GM18519 (cell line): ENCODE data around the gene RETREG1.
"Not testable (repeated sequence)": the region's sequence is repeated elsewhere in the genome, so short reads cannot be mapped to it uniquely, and the experiment has no call there.

Source experiments
- ATAC-seq: cut with Tn5 transposase; IDR thresholded peaks from one replicate; pipeline ENCODE4 v1.9.1; 2021; ENCODE audit warnings: mild to moderate bottlenecking, moderate library complexity; ENCODE audit not compliant: unreplicated experiment, low FRiP score

Gene RETREG1

DNA sequence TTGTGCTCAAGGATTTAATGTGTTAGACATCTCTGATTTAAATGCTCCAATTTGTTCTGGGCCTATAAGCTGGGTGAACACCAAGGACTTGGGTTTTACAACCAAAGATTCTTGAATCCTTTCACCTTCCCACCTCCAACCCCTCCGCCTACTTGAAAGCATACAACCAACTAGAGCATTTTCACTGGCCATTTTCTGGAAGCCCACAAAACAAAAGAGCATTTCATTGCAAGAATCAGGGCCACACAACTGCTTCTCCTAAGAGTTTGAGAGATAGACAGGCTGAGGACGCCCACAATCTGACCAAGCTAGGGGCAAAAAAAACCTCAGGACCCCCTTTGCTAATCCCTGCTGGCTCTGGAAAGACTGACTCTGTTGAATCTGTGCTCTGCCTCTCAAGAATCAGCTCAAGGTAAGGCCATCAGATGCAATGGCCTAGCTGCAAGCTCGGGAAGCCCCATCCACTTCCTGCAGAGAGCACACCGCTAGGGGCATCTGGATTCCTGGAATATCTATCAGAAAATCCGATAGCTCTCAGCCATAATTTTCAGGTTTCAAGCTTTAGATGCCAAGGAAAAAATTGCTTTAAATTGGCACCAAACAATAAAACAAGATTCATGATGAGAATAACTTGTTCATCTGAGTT, 57.7 kb downstream of the RETREG1 start:
- ATAC-seq: no peak

DNA sequence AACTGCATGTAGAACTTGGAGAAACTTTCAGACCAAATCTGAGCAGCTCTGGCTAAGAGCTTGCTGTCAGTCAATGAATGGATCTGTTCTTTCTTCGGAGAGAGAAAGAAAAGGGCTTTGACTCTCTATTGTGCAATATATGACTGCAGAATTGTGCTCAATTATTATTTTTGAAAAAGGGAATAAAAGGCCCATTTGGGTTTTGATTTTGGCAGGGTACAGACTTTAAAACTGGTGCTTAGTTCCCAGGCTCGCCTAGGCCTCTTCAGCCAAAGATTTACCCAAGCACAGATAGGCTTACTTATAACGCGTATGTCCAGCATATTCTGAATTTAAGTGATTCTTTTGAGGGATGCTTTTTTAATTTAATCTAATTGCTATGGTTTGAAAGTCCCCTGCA, 59.3 kb downstream of the RETREG1 start:
- ATAC-seq: no peak

DNA sequence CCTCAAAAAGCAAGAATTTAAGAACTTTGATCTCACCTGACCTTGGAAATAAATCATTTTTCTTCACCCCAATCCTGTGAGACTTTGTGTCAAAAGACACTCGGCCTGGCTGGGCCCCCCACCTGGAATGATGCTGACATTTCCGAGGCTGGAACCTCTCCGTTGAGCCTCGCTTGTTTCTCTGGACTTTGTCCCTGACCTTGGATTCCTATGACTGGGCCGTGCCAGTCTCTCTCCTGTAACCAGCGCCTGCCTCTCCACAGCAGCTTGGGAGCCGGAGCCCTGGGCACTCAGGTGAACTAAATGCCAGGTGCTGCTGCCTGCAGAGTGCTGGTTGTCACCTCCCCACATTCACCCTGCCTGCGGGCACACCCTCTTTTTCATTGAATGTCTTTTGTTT, 62.7 kb downstream of the RETREG1 start:
- ATAC-seq: no peak

DNA sequence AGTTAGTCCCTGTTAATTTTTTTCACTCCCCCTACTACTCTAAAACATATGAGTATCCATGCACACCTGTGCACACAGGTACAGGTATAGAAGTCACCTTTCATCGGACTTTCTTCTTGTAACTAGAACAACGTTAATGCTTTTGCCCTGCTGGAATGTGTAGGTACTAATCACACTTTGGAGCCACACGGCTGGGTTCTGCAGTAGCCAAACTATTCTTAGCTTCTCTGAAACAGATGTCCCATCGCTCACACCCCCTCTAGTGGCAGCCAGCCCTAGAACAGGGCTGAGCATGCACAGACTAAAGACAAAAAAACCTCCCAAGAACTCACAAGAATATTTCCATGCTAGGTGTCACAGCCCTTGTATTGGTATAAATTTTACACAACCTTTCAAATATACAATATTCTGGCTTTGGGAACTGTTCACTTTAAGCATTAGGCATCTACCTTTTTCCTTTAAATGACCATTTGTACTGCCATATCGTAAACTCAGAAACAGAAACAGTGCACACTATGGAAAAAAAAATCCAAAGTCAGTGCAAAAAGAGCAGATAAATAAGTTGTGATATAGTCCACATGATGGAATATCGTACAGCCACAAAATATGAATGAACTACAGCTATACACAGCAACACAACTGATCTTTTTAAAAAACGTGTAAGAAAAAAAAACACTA, 64.0 kb downstream of the RETREG1 start:
- peak; percentile 83 for ATAC-seq

DNA sequence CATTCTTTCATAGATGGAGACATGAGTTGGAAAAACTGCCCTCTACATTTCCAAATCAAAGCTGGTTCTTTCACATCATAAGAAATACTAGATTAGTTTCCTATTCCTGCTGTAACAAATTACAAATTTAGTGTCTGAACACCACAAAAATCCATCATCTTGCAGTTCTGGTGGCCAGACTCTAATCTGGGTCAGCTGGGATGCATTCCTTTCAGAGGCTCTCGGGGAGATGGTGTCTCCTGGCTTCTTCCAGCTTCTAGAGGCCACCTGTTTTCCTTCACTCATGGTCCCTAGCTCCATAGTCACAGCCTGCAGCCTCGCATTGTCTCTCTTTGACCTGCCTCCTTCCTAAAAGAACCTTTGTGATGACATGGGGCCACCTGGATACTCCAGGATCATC, 65.2 kb downstream of the RETREG1 start:
- ATAC-seq: no peak

DNA sequence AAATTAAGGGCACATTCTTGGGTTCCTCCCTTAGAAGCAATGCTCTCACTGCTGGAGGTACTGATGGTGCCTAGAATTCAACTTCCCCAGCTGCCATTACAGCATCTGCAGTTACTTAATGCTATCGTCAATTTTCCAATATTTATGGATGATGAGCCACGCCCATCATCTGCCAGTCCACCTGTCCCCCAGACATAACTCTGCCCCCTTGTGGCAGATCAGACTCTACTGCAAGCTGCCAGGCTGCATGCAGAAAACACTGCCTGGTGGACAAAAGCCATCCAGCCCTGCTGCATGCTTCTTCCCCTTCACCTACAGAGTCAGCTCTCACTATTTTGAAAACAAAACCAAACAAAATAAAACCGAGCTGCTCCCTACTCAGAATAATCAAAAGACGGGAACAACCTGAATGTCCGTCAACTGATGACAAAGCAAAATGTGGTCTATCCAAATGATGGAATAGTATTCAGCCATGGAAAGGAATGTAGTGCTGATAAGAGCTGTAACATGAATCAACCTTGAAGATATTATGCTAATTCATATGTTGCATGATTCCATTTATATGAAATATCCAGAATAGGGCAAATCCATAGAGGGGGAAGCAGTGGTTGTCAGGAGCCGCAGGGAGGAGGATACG, 66.4 kb downstream of the RETREG1 start:
- ATAC-seq: peak; percentile 78

DNA sequence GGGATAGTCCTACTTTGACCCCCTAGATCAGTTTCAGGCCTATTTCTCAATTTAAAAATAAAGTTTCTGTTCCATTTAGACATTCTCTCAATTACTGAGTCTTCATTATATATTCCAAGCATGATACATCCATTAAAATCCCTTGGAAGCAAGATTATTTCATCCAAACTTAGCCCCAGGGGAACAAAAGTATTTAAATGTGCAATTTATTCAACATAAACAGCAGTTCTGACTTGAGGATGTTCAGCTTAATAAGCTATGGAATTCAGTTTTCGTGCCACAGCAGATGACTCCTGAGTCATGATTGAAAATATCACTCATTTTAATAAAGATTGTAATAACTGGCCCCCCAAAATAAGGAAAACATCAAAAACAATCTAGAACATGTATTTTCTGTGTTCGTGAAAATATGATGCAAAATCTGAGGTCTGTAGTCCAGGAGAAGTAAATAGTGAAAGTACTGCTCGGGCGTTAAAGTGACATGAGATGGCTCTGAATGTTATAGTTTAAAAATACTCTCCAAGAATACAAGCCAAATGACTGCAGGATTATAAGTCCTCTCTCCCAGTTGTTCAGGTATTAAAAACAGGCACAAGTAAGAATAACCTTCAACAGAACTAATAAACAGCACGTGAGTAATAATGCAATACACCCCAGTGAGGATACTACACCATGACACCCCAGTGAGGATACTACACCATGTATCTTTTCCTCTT, 67.1 kb downstream of the RETREG1 start:
- ATAC-seq: no peak

DNA sequence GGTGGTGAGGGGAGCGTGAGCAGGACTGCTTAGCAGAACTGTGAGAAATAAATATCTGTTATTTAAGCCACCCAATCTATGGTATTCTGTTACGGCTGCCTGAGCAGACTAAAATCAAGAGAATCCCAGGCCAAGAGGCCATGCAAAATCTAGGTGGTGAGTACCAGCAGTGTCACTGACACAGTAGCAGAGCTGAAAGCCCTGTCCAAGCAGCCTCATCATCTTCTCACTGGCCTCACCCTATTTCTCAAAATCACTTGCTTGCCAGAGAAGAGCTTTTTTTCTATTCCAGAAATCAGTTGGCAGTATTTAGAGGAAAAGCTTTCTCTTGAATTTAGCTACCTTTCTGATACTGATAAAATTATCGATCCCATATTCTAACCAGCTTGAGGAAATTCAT, 68.0 kb downstream of the RETREG1 start:
- no peak for ATAC-seq

DNA sequence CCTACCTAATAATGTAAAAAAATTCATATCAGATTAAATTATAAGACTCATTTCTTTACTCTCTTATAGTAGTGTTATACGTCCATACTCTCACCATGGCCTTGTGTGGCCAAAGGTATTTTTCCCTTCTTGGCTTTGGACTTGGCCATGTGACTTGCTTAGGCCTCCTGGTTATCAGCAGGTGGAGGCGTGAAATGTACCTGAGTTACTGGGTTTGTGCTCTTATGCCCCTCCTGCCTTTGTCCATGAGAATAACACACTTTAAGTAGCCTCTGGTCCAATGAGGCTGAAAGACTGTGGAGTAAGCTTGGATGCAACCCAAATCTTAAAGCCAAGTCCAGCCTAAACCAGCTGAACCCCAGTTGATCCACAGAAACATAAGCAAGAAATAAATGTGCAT, 68.7 kb downstream of the RETREG1 start:
- no peak for ATAC-seq

DNA sequence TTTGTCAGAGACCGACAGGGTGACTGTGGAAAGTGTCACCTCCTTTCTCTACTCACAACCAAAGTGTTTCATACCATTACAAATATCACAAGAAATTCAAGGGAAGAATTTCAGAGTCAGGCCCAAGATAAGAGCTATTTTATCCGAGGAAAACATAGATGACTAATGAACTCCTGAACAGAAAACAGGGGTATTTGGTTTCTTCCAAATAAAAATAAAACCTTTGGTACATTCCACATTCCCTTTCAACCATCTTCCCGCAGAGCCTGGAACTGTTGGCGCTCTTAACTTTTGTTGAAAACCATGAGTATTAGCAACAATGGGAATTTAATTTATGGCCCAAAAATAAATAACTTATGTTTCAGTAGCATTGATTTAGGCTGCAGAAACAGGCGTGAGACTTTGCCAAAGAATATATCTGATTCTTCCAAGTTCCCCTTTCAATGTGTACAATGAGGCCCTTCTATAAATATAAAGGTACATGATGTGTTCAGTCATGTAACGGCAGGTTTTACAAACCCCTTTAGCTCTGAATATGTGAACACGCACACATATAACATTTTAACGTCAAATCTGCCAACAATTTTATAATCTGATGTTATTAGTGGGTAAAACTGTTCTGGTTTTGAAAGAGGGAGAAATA, 69.5 kb downstream of the RETREG1 start:
- no peak for ATAC-seq

DNA sequence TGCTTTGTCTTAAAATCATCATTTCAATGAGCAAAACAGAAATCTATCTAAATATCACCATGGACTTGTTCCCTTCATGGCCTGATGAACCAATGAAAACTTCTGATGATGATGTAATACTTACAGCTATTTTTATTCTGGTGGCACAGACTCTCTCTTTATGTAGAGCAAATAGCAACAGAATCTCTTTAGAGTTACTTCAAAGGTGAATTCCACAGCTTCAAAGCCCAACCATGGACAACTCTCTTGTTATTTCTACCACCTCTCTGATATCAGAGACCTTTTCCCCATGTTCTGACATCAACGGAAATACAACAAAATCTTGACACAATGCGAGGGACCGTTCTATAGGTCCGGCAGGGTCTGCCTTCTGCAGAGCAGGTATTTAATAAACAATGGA, 70.1 kb downstream of the RETREG1 start:
- ATAC-seq: no peak

DNA sequence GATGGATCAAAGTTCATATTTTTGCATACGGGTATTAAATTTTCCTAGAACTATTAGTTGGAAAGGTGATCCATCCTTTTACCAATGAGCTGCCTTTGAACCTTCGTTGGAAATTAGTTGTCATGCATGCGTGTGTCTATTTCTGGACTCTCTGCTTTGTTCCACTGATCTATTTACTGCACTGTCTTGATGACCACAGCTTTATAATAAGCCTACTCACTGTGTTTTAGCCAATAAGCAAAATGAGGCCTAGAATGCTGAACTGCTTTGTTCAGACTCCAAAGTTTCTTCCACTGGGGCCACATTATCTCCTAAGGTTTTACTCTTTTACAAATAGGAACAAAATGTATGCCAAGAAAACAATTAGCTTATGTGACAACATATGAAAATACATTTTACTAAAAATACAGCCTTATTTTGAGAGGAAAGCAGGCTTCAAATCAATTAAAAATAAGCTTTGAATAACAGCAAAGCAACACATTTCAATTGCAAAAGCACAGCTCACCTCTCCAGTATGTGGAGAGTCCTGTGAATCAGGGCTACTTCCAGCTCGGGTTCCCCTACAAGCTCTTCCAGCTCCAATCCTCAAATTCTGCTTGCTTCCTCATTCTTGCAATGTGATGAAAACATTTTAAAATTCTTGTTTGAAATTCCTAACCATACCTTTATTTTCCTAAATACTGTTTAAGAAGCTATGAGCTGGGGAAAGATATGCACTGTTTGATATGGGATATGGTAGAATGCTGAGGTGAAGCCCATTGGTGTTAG, 72.0 kb downstream of the RETREG1 start:
- ATAC-seq: no peak

DNA sequence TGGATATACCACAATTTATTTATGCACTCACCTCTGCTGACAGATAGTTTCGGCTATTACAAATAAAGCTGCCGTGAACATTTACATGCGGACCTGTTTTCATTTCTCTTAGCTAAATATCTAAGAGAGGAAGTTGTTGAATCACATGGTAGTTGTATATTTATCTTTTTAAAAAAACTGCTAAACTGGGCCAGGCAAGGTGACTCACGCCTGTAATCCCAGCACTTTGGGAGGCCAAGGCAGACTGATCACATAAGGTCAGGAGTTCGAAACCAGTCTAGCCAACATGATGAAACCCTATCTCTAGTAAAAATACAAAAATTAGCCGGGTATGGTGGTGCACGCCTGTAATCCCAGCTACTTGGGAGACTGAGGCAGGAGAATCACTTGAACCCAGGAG, 73.6 kb downstream of the RETREG1 start:
- not testable (repeated sequence) for ATAC-seq

DNA sequence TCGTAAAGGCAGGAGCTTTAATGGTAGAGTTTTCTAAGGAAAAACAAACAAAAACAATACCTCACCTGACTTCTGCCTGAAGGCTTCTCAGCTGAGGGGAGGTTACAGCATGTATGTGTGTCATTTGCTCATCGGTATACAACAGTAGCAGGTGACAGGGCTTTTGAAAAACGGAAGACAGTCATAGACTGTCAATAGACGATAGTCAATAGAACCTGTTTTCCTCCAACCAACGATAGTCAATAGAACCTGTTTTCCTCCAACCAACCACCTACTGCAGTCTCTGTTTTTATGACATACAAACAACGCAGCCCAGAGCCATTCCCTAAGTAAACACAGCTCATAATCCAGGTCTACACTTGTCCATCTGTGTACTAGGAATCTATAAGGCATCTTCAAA, 74.6 kb downstream of the RETREG1 start:
- ATAC-seq: no peak

DNA sequence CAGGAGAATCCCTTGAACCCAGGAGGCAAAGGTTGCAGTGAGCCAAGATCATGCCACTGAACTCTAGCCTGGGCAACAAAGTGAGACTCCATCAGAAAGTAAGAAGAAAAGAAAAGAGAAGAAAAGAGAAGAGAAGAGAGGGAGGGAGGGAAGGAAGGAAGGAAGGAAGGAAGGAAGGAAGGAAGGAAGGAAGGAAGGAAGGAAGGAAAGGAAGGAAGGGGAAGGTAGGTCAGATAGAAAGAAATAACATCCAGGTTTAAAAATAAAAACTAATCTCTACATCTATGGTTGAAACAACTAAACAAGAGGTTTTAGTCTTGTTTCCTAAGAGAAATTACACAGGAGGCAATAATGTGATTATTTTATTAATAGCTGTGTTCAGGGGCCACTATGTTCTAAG, 75.2 kb downstream of the RETREG1 start:
- ATAC-seq: not testable (repeated sequence)

DNA sequence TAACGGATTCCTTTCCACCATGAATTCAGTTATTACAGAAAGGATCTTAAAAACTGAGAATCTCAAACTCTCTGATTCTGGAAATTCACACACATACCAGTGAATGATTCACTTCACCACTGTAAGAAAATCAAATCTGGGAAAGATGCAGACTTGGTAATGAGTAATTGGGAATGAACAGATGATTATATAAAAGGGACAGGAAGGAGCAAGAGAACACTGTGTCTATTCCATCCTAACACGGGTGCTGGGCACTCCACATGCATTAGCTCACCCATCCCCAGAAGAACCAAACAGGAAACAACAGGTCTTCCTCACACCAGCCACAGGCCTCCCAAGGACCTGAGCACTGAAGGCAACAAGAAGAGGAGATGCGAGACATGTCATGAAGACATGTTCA, 76.4 kb downstream of the RETREG1 start:
- no peak for ATAC-seq

DNA sequence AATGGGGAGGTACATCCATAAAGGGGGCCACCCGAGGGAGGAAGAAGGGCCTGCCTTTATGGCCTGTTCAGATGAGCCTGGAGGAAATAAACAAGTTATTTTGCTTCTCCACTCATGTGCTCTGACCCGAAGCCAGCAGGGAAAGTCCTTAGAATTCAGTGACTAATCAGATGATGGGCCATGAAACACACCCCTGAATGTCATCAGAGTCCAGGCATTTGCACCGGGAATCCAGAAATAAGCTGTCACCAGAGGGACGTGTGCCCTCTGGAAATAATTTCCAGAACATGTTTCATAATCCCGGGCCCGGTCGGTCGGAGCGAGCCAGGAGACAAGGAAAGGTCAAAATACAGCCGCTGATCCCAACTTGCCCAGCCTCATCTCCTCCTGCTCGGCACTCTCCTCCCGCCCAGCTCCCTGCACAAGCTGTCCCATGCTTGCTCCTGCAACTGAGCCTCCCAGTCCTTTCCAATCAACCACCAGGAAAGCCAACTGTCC, 77.6 kb downstream of the RETREG1 start:
- no peak for ATAC-seq

DNA sequence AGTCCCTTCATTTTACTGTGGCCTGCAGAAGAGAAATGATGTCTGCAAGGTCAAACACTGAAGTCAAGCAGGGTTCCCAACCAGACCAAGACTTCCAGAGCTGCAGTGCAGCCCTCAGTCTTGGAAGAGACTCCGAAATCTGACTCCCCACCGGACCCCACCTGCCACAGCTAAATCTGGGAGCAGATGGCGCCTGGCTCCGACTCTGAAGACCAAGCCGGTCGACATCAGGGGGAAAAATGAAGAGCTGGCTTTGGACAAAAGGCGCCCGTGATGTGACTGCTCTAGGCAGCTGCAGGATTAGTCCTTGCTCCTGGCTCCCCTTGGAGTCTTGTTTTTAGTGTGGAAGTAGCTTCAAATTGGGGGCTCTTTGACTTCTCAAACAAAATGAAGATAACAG, 78.8 kb downstream of the RETREG1 start:
- ATAC-seq: no peak

DNA sequence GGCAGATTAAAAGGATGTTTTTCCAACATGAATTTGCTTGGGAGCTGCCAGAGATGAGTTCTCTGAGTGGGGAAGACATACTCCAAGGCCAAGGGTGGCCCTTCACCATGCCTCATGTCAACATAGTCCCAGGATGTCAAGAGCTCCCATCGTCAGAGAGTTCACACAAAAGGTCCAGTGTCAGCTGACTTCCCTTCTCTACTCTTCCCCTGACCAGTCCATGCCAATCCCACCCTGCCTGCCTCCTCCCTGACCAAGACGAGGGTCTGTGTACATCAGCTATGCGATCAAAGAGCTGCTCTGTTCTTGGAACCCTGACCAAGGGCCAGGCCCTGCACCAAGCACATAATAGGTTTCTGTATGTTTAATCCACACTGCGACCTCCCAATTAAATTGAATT, 80.0 kb downstream of the RETREG1 start:
- no peak for ATAC-seq

DNA sequence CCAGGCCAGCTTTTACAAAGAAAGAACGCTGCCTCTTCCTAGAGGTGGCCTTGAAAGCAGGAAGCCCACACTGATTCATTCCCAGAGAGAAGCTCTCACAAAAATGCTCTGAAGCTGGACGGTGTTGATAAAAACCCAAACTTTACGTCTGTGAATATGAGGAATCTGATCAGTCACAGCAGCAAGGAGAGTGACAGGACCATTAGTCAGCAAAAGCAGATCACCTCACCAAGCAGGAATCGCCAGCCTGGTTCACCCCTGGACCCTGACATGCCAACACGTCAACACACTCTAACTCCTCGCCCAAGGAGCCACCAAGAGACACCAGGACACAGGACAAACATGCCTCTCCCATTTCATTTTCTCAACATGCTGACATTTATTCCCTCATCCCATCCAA, 80.6 kb downstream of the RETREG1 start:
- ATAC-seq: no peak
